Measurements from ENCODE around the gene IQGAP3. TPM values are rescaled to one million over a fixed set of nuclear protein-coding genes. Genes with fewer than 3 reads are reported as not detected.

IQGAP3 gene
- total and polyA plus RNA-seq, 10 donors, result 0.24 to 2.2 (median 0.68) TPM

DNA sequence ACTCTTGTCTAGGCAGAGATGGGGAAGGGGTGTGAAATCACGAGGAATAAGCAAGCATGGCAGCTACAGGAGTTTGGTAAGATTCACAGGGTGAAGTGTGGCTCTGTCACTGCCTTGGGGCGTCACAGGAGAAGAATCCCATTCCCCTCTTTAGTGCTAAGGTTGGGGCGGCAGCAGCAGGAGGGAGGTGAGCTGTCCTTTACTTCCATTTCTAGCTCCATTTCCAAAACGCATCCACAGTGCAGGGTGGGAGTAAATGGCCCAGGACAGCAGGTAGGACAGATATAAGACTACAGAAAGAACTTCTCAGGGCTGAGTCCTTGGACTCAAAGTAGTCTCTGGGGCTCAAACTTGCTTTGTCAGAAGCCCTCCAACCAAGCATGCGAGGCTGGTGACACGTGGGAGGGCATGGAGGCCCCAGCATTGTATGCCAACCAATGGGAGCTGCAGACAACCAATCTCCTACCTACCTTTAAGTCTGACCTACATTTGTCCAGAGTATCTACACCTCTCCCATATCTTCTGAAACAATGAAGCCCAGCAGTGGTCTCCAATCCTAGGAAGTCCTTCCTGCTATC lies 80.3 kb downstream of the IQGAP3 start:
- intact Hi-C loops (cut with DNase I; ENCODE audit: low total_unique reads), result no loop called here
- Histone ChIP-seq H3K4me3 (peak overlapping the region in 1 of 8 donors; percentile 54), H3K27ac (peak overlapping the region in 7 of 8 donors; percentile 73 to 100 (median 76)), H3K27me3 (replicated peaks in 1 of 7) (no peaks in the 10 kb centered on the region), H3K9me3 (no peaks in the 10 kb centered on the region), H3K36me3 (peaks cover 0 to 22% (median 4%) of the 10 kb centered on the region in 6 donors), H3K4me1 (peaks cover 100% of the 10 kb centered on the region in 6 donors)
- WGBS, 5 donors, result 48 to 61% (median 53%) methylated on average over 6 of the region's 6 CpGs
- DNase-seq, result no peak
- TF ChIP-seq, protein P1, sequence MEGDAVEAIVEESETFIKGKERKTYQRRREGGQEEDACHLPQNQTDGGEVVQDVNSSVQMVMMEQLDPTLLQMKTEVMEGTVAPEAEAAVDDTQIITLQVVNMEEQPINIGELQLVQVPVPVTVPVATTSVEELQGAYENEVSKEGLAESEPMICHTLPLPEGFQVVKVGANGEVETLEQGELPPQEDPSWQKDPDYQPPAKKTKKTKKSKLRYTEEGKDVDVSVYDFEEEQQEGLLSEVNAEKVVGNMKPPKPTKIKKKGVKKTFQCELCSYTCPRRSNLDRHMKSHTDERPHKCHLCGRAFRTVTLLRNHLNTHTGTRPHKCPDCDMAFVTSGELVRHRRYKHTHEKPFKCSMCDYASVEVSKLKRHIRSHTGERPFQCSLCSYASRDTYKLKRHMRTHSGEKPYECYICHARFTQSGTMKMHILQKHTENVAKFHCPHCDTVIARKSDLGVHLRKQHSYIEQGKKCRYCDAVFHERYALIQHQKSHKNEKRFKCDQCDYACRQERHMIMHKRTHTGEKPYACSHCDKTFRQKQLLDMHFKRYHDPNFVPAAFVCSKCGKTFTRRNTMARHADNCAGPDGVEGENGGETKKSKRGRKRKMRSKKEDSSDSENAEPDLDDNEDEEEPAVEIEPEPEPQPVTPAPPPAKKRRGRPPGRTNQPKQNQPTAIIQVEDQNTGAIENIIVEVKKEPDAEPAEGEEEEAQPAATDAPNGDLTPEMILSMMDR (IDR thresholded peaks at IDR 0.05 in 8 of 11, conservative IDR thresholded peaks at IDR 0.05 in 3 of 11), result no peak
- TF ChIP-seq POLR2A (IDR thresholded peaks at IDR 0.05), result no peak
- no peak for TF ChIP-seq POLR2AphosphoS5 (IDR thresholded peaks at IDR 0.05)

DNA sequence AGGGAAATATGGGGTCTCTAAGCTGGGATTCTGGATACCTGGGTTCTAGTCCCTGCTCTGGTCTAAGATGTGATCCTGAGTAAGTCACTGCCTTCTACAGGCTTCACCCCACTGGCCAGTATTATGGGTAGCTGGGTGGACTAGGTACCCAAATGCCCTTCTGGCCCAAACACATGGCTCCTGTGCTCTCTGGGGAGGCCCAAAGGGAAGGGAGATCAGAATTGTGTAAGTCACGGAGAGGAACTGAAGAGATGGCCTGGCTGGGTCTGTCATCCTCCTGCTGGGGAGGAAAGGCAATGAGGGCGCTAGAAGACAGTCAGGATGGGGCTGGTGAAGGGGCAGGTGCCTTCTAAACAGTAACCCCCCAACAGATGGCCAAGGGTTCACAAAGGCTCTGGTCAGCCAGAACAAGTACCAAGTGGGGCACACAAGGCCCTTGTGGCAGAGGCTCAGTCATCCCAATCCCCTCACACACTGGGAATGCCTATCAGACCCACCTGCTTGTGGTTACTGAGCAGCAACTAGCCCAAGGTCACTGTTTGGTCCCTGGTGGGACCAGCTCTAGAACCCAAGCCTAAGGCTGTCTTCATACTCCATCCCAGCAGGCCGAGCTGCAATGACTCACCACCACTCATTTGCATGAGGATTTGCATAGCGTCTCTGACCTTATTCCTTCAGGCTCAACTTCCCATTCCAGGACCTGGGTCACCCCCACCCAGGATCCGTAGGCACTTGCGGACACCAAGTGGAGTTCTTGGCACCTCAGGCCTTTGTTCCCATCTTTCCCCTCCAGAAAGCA lies 81.0 kb downstream of the IQGAP3 start:
- TF ChIP-seq POLR2A (IDR thresholded peaks at IDR 0.05), result no peak
- TF ChIP-seq, protein P1 (IDR thresholded peaks at IDR 0.05 in 8 of 11, conservative IDR thresholded peaks at IDR 0.05 in 3 of 11), result no peak
- H3K36me3 ChIP-seq, result peaks cover 0 to 22% (median 4%) of the 10 kb centered on the region in 6 donors
- 43 to 63% (median 53%) methylated on average over 6 of the region's 6 CpGs for WGBS, 5 donors

DNA sequence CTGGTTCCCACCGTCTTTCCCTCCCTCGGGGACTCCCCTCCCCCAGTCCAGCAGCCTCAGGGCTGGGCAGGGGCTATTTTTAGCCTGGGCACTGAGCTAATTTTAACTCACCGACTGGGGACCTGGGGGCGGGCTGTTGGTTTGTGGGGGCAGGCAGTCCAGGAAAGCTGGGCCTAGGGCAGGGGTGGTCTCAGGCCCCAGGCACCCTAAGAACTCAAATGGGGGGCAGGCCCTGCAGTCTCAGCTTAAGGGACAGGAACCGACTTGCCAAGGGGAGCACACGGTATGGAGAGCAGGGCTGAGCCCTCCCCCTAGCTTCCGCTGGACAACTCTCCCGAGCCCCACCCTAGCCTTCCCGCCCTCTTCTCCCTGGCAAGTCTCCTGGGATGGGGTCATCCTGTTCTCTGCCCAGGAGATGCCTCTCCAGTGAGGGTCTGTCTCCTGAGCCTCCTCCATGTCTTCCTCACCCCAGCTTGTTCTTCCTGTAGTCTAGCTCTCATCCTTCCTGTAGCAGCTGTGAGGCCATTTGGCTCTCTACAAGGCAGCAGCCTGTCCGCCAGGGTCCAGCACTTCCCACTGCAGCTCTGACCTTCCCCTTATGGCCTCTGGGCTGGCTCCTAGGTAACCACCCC lies 81.8 kb downstream of the IQGAP3 start:
- Histone ChIP-seq H3K4me3 (peak overlapping the region in 3 of 8 donors; percentile 4 to 54 (median 17)), H3K27ac (peak overlapping the region; percentile 58 to 100 (median 75)), H3K36me3 (peaks cover 0 to 28% (median 4%) of the 10 kb centered on the region in 6 donors), H3K4me1 (peaks cover 85 to 100% (median 100%) of the 10 kb centered on the region in 6 donors), H3K27me3 (replicated peaks in 1 of 7) (no peaks in the 10 kb centered on the region), H3K9me3 (no peaks in the 10 kb centered on the region)
- no peak for DNase-seq
- TF ChIP-seq POLR2A (IDR thresholded peaks at IDR 0.05) (no peak), POLR2AphosphoS5 (IDR thresholded peaks at IDR 0.05) (peak in 2 of 3 donors; percentile 3 to 34)
- TF ChIP-seq, protein P1 (IDR thresholded peaks at IDR 0.05 in 8 of 11, conservative IDR thresholded peaks at IDR 0.05 in 3 of 11), result no peak
- WGBS, 5 donors, result 11 to 15% (median 14%) methylated on average over 10 of the region's 10 CpGs
- intact Hi-C loops (cut with DNase I; ENCODE audit: low total_unique reads), result no loop called here

More for the DNA sequence above, 81.0 kb downstream of the IQGAP3 start:
- DNase-seq, result no peak
- H3K27me3 ChIP-seq (replicated peaks in 1 of 7), result no peaks in the 10 kb centered on the region
- intact Hi-C loops (cut with DNase I; ENCODE audit: low total_unique reads), result no loop called here
- peak overlapping the region; percentile 58 to 100 (median 75) for H3K27ac ChIP-seq
- no peaks in the 10 kb centered on the region for H3K9me3 ChIP-seq
- peaks cover 93 to 100% (median 100%) of the 10 kb centered on the region in 6 donors for H3K4me1 ChIP-seq
- peak overlapping the region in 2 of 8 donors; percentile 17 to 54 for H3K4me3 ChIP-seq
